GM23338 (cell line): ENCODE measurements around the gene GALNT5. TPM values are rescaled to one million over a fixed set of nuclear protein-coding genes. Genes with fewer than 3 reads are reported as not detected.

Experiments
- ATAC-seq: fragments of 200-7000 bp; cut with Tn5 transposase; 3 replicates; pipeline ENCODE4 v1.9.1; 2020
- DNase-seq: peaks from one replicate; pipeline ENCODE4 v3.0.0-alpha.2; 2015; ENCODE audit warnings: low spot score
- H2AFZ ChIP-seq: fragments of 200-600 bp; sonication (generic); 2 replicates; pipeline ENCODE4 v1.8.0; 2016; ENCODE audit warnings: antibody characterized with exemption, mild to moderate bottlenecking, moderate library complexity
- H3F3A ChIP-seq: fragments of 200-600 bp; sonication (generic); replicated peaks from 2 replicates; pipeline ENCODE4 v1.8.0; 2017; ENCODE audit warnings: antibody characterized with exemption, mixed run types, low read depth
- H3K27ac ChIP-seq: fragments of 200-600 bp; sonication (generic); 2 replicates; pipeline ENCODE4 v1.6.1; 2016; ENCODE audit warnings: low read depth
- H3K27me3 ChIP-seq: fragments of 200-600 bp; sonication (generic); 2 replicates; pipeline ENCODE4 v1.8.0; 2016; ENCODE audit warnings: mild to moderate bottlenecking, mixed run types, moderate library complexity; ENCODE audit not compliant: insufficient read depth
- H3K36me3 ChIP-seq: fragments of 200-600 bp; sonication (generic); 2 replicates; pipeline ENCODE4 v1.8.0; 2016; ENCODE audit warnings: mild to moderate bottlenecking; ENCODE audit not compliant: insufficient read depth
- H3K4me1 ChIP-seq: fragments of 200-600 bp; sonication (generic); 2 replicates; pipeline ENCODE4 v1.8.0; 2016; ENCODE audit warnings: mild to moderate bottlenecking, moderate library complexity; ENCODE audit not compliant: insufficient read depth
- H3K4me2 ChIP-seq: fragments of 200-600 bp; sonication (generic); 2 replicates; pipeline ENCODE4 v1.7.1; 2017; ENCODE audit warnings: mixed run types
- H3K4me3 ChIP-seq: fragments of 200-600 bp; sonication (generic); 2 replicates; pipeline ENCODE4 v1.6.1; 2016; ENCODE audit warnings: mixed run types
- H3K79me2 ChIP-seq: fragments of 200-600 bp; sonication (generic); replicated peaks from 2 replicates; pipeline ENCODE4 v1.8.0; 2017; ENCODE audit warnings: mild to moderate bottlenecking; ENCODE audit not compliant: insufficient read depth
- H3K9me2 ChIP-seq: fragments of 200-600 bp; sonication (generic); 2 replicates; pipeline ENCODE4 v1.8.0; 2017; ENCODE audit not compliant: insufficient read depth
- H4K20me1 ChIP-seq: fragments of 200-600 bp; sonication (generic); replicated peaks from 2 replicates; pipeline ENCODE4 v1.8.0; 2017; ENCODE audit warnings: mild to moderate bottlenecking; ENCODE audit not compliant: insufficient read depth
- H3K27ac Mint-ChIP-seq: 2 replicates; pipeline ENCODE4 v1.8.0; 2020; ENCODE audit warnings: inconsistent platforms, mild to moderate bottlenecking, moderate library complexity, mixed read lengths
- H3K27me3 Mint-ChIP-seq: 3 replicates; pipeline ENCODE4 v1.8.0; 2022; ENCODE audit warnings: low read depth, mild to moderate bottlenecking, moderate library complexity, mixed read lengths, inconsistent platforms; ENCODE audit not compliant: insufficient read depth, poor library complexity
- H3K36me3 Mint-ChIP-seq: 3 replicates; pipeline ENCODE4 v1.8.0; 2021; ENCODE audit warnings: low read depth, mild to moderate bottlenecking, inconsistent platforms, moderate library complexity, mixed read lengths
- H3K4me1 Mint-ChIP-seq: 3 replicates; pipeline ENCODE4 v1.8.0; 2020; ENCODE audit warnings: mild to moderate bottlenecking, inconsistent platforms, mixed read lengths
- H3K4me3 Mint-ChIP-seq: 3 replicates; pipeline ENCODE4 v1.8.0; 2021; ENCODE audit warnings: moderate library complexity, mild to moderate bottlenecking, inconsistent platforms, mixed read lengths
- H3K9me3 Mint-ChIP-seq: 3 replicates; pipeline ENCODE4 v1.8.0; 2020; ENCODE audit warnings: moderate library complexity, mild to moderate bottlenecking, inconsistent platforms, mixed read lengths
- EZH2 ChIP-seq: fragments of 200-600 bp; sonication (generic); IDR thresholded peaks from one replicate; pipeline ENCODE4 v1.8.0; 2017; ENCODE audit warnings: antibody characterized with exemption, mild to moderate bottlenecking, low read depth; ENCODE audit not compliant: unreplicated experiment
- ZNF114 ChIP-seq: fragments of 250-450 bp; sonication (Bioruptor Pico); IDR thresholded peaks from 2 replicates; pipeline ENCODE4 v1.5.0; 2020; ENCODE audit warnings: mild to moderate bottlenecking, moderate library complexity
- ZNF331 ChIP-seq: fragments of 250-450 bp; sonication (Bioruptor Pico); IDR thresholded peaks from 2 replicates; pipeline ENCODE4 v1.5.0; 2020; ENCODE audit warnings: low read depth, mild to moderate bottlenecking, moderate library complexity
- ZNF462 ChIP-seq: fragments of 250-450 bp; sonication (Bioruptor Pico); IDR thresholded peaks from 2 replicates; pipeline ENCODE4 v1.5.0; 2020; ENCODE audit warnings: mild to moderate bottlenecking, moderate library complexity
- polyA plus RNA-seq: library from polyadenylated mRNA; unstranded; fragments of >200 nt; fragmentation: Nextera tagmentation; extraction: Ambion mirVana; gene quantifications from 2 replicates; pipeline ENCODE4 v1.2.1, GENCODE V29; 2016
- total RNA-seq: library from RNA; depleted of rRNA; stranded (reverse); fragments of >200 nt; shearing (Covaris generic); gene quantifications from 2 replicates; pipeline ENCODE4 v1.2.3, GENCODE V29; 2014

GALNT5 gene
- total and polyA plus RNA-seq, 2 experiments from 2014 or later, result 0.05 to 0.14 TPM

GRCh38 chr2:157345647-157346389 is 88.3 kb downstream of the GALNT5 start:
- H3K4me3 Mint-ChIP-seq, result no peak overlapping the region
- Histone ChIP-seq H3K4me3 (no peak overlapping the region), H3K27ac (peak overlapping the region; percentile 81), H3K79me2 (no peaks in the 10 kb centered on the region), H3K4me2 (0 out of 2 replicates have a peak overlapping the region, but pooled peaks have one; percentile 15), H2AFZ (no peak overlapping the region), H3F3A (no peaks in the 10 kb centered on the region), H3K4me1 (no peaks in the 10 kb centered on the region; the same call in 1 of the 2 replicates), H4K20me1 (no peaks in the 10 kb centered on the region), H3K9me2 (peaks cover 4% of the 10 kb centered on the region; the same call in 1 of the 2 replicates), H3K36me3 (0 out of 2 replicates have a peak, but pooled peaks cover 4% of the 10 kb centered on the region), H3K27me3 (no peaks in the 10 kb centered on the region)
- H3K27me3 Mint-ChIP-seq, result no peaks in the 10 kb centered on the region
- ATAC-seq, result peak; percentile 97
- H3K9me3 Mint-ChIP-seq, result peaks cover 25% of the 10 kb centered on the region
- peak; percentile 64 for DNase-seq
- H3K36me3 Mint-ChIP-seq, result peaks cover 23% of the 10 kb centered on the region
- peak overlapping the region; percentile 86 for H3K27ac Mint-ChIP-seq
- TF ChIP-seq ZNF462 (CRISPR knock-in tag) (peak; percentile 89), ZNF331 (no peak), ZNF114 (CRISPR knock-in tag) (peak; percentile 60; the same call in 1 of the 2 replicates), EZH2 (no peak)
- peaks cover 24% of the 10 kb centered on the region for H3K4me1 Mint-ChIP-seq
